Stimulated activated CD4-positive, alpha-beta T cell treated with anti-CD3 and anti-CD28 coated beads, Interleukin-4, amount 100 ng/mL, for 4 hours (primary cell): ENCODE results near the gene CYP26B1.

Experiments
- DNase-seq, 2 experiments: peaks; one replicate each; pipeline ENCODE4 v3.0.0-alpha.2; 2020

Gene CYP26B1

GRCh38 chr2:72140621-72140960 lies 7.1 kb downstream of the CYP26B1 start:
- no peak for DNase-seq

GRCh38 chr2:72139874-72140620 lies 7.6 kb downstream of the CYP26B1 start:
- no peak for DNase-seq

GRCh38 chr2:72139471-72139873 lies 8.2 kb downstream of the CYP26B1 start:
- no peak for DNase-seq

GRCh38 chr2:72138921-72139381 lies 8.7 kb downstream of the CYP26B1 start:
- DNase-seq = no peak

DNA sequence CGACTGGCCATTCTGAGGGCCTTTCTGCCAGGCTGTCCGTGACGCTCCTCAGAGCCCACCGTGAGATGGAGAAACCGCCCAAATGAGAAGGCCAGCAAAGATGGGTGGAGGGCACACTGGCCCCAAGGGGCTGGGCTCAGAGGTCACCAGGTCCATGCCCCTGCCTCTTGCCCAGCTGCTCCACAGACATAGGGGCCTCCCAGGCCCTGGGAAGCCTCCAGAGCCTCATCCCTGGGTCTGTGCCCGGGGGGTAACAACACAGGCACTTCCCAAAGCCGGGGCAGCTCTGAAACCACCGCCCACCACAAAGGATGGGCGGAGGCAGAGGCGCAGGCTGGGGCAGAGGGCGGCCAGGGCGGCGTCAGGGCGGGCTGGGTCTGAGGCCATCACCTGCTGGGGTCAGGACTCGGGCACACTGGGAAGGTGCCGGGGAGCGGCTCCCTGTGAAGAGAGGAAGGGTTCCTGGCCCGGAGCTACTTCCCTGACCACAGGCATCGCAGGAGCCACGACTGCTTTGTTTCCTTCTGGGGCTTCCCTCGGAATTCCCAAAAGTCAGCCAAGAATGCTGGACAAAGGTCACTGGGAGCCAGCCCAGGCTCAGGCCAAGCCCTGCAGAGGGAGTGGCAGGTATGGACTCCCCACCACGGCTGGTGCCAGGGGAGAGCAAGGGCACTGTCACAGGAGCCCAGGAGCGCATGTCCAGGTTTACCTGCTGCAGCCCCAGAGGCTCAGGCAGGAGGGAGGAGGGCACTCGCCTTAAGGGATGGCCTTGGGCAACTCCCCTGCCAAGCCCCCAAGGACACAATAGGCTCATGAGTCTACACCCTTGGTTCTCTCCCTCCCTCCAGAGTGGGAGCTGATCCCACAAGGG lies 9.4 kb downstream of the CYP26B1 start:
- DNase-seq = no peak

- DNase-seq = peak; percentile 40 to 64
Measured at GRCh38 chr2:72137498-72138010, 10.1 kb downstream of the CYP26B1 start.

- no peak for DNase-seq
Measured at GRCh38 chr2:72136933-72137497, 10.6 kb downstream of the CYP26B1 start.

DNA sequence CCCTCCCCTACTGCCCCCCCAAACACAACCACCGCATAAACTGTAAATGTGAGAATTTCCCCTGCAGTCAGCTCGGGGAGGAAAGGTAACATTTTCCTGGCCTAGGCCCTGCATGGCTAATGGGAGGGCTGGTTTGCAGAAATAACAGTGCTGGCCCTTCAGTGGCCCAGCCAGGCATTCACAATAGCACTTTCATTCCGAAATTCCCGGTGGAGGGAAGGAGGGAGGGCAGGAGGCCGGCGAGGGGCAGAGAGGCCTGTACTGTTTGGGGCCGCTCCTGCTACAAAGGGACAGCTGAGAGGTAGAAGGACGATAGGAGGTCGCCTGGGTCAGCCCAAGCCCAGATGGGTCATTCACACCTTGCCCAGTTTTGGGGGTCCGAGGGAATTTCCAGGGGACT lies 11.3 kb downstream of the CYP26B1 start:
- no peak for DNase-seq

DNA sequence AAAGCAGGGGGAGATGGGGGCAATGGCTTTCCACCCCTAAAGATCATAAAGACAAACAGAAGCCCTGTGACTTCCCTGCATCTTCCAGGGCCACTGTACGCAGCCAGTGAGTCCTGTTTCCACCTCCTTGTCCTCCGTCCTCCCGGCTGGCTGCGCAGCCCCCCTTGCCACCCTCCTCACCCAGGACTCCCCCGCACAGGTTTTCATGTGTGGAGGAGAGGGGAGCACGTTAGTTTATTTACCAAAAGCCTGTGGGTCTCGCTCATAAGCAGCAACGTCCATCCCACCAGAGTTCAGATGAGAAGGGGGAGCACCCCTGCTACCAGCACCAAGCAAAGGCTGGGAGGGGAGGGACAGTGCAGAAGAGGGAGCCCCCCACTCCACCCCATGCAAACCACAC lies 11.7 kb downstream of the CYP26B1 start:
- no peak for DNase-seq

- DNase-seq = no peak
Measured at GRCh38 chr2:72134997-72135800, 12.5 kb downstream of the CYP26B1 start.

- DNase-seq = no peak
Measured at GRCh38 chr2:72134408-72134996, 13.2 kb downstream of the CYP26B1 start.

DNA sequence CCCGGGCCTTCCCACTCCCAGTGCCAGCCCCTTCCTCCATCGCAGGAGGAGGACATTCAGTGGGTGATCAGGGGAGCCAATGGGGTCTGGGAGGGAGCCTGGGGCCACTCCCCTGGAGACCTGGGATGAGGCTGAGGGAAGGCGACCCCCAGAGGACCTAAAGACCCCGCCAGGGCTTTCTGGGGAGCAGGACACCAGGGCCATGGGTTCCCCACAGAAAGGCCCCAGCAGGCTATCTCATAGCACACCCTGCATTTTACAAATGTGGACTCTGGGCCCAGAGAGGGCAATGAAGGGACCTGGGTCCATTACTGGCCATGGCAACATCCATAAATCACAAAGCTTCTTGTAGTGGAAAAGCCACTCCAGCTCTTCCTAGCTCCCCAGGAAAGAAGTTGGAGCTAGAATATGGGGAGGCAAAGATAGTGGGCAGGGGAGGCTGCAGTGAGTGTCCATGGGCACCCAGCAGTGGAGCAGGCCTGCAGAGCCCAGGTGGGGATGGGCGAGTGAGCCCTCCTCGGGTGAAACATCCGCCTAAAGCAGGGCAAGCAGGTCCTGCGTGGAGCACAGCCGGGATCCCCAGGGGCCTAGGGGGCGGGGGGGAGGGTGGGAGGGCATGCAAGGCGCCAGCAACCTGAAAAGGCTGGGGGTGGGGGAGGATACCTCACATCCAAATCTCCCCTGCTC lies 13.8 kb downstream of the CYP26B1 start:
- DNase-seq = no peak

DNA sequence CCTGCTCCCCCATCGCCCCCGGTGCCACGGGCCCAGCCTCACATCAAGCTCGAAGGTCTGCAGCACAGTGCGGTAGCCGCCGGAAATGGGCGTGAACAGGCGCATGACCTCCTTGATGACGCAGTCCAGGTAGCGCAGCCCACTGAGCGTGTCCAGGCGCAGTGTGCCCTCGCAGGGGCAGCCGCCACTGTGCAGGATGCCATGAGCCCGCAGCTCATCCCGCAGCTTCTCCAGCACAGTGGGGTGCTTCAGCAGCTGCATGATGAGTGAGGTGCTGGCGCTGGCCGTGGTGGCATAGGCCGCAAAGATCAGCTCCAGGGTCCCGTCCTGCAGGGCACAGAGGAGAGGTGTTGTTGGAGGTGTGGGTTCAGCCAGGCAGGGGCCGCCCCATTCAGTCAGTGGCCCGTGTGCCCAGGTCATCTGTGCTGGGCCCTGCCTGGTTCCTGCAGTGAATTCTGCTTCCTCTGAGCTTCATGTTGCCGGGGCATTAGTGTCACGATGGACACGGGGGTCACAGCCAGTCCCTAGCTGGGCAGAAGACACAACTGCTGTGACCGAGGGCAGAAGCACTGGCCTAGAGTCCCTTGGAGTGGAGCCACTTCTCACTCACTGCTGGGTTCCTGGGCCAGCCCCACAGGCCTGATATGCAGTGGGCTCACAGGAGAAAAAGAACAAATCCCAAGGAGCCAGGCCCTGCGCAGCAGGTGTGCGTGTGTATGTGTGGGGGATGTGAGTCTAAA lies 14.5 kb downstream of the CYP26B1 start:
- DNase-seq = no peak

GRCh38 chr2:72131916-72132841 lies 15.5 kb downstream of the CYP26B1 start:
- no peak for DNase-seq

- DNase-seq = no peak
Measured at GRCh38 chr2:72131371-72131891, 16.2 kb downstream of the CYP26B1 start.

DNA sequence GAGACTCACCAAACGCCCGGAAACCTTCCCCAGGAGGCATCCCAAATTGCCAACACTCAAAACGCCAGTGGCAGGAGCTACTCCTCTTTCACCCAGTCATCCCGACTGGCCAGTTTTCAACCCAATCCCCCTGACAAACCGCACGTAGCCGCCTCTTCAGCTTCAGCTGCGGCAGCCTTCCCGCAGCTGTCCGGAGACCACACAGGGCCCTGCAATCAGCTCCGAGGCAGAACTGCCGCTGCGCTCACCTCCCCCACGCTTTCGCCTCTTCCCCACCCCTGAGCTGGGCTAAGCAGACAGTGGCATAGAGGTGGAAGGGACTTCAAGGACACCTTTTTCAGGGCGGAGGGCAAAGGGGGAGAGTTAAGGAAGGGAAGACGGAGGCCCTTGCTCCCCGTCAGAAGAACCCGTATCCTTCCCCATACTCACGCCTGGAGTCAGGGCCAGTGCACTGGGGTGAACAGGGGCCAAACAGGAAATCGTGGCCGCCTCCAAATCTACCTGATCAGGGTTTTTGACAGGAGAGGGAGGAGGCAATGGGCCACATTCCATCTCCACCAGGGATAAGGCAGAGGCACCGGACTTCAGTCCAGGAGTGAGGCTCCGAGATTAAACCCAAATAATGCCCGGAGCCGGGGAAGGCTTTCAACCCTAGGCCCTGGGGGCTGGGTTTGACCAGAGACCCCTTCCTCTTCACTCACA lies 16.9 kb downstream of the CYP26B1 start:
- DNase-seq = no peak

DNA sequence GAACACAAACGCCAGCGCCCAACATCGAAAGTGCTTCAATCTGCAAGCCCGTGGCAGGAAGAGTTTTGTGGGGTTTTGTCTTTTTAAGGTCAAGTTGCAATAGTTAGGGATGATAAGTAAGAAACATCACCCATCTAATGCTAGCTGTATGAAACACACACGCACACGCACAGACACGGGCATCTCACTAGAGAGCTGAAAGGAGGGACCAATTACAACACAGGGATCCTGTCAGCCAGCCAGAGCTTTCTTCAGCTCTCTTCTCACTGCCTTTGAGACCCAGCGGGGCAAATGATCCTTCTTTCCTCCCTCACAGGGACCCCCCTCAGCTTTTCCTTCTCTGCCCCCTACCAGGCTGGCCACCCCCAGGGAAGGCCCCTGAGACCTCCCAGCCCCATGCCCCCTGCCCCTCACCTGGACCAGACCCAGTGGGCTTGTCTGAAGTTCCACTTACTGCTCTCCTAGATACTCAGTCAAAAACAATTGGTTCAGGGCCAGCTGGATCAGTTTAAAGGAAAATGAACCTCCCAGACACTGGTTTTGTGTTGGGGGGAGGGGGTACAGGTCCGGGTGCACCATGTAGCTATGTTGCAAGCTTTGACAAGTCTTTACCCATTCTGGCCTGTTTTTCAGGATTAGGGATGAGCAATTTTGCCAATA lies 17.9 kb downstream of the CYP26B1 start:
- DNase-seq = no peak

DNA sequence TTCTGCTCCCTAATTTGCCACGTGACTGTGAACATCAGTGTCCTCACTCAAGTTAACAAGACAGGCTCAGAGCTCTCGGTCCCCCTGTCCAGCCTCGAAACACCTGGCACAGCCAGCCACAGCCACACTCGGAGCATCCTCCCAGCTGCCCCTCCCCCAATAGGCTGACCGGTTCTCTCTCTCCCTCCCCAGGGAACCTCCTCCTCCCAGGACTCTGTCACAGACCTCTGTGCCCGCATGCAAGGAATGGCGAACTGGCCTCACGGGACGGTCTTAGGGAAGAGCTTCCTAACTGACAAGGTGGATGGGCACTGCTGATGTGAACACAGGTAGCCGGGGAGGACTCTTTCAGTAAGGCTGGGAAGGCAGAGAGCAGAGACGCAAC lies 18.8 kb downstream of the CYP26B1 start:
- DNase-seq = no peak
